ENCODE results near the gene ZW10. TPM values are rescaled to one million over a fixed set of nuclear protein-coding genes. Genes with fewer than 3 reads are reported as not detected.

ZW10 gene
- total and polyA plus RNA-seq, 2 of the 13 experiments (the other 11 are each of a cell fraction or from before 2014, with no cell fraction given), result 5.8 to 31.3 TPM

DNA sequence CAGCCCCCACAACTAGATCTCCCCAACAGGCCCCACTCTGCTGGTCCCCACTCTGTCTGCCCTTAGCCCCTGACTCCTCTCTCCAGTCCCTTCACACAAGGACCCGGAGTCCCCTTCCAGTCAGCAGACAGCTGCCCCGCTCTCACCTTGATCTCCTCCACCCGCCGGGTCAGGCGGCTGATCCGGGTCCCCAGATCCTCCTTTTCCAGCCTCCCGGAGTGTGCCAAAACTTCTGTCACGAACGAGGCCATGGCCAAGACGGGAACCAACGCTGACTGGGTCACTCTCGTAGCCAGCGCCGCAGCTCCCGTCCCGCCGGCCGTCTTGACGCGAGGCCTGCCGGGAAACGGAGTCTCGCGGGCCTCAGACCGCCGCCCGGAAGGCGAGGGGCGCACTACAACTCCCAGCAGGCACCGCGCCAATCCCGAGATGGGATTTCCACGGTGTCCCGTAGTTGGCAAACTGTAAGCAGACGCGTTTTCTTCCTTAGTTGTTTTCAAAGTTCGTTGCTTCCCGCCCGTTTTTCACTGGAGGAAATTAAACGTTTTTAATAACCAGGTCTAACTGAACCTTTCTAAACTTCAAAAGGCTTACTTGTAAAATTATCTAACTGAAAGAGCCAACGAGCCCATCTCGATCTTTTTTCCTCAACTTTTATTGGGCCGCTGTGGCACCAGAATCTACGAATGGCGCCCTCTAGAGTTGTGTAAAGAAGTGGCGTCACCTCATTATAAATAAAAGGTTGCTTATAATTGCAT is at the start of gene ZW10 (continued):
- TF ChIP-seq, protein P1, sequence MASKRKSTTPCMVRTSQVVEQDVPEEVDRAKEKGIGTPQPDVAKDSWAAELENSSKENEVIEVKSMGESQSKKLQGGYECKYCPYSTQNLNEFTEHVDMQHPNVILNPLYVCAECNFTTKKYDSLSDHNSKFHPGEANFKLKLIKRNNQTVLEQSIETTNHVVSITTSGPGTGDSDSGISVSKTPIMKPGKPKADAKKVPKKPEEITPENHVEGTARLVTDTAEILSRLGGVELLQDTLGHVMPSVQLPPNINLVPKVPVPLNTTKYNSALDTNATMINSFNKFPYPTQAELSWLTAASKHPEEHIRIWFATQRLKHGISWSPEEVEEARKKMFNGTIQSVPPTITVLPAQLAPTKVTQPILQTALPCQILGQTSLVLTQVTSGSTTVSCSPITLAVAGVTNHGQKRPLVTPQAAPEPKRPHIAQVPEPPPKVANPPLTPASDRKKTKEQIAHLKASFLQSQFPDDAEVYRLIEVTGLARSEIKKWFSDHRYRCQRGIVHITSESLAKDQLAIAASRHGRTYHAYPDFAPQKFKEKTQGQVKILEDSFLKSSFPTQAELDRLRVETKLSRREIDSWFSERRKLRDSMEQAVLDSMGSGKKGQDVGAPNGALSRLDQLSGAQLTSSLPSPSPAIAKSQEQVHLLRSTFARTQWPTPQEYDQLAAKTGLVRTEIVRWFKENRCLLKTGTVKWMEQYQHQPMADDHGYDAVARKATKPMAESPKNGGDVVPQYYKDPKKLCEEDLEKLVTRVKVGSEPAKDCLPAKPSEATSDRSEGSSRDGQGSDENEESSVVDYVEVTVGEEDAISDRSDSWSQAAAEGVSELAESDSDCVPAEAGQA (IDR thresholded peaks at IDR 0.05; ENCODE audit: low read depth), result 0 out of 2 replicates have a peak, but pooled peaks have one; percentile 50
- TF ChIP-seq, protein P1 (CRISPR knock-in tag; IDR thresholded peaks at IDR 0.05; ENCODE audit: borderline replicate concordance), result peak; percentile 51; the same call in 1 of the 2 replicates
- TF ChIP-seq IKZF1 (IDR thresholded peaks at IDR 0.05) (no peak), SOX6 (IDR thresholded peaks at IDR 0.05) (no peak), SOX6 (CRISPR knock-in tag; IDR thresholded peaks at IDR 0.05) (peak; percentile 47; the same call in 1 of the 2 replicates), ZNF691 (CRISPR knock-in tag; IDR thresholded peaks at IDR 0.05; ENCODE audit: borderline replicate concordance, low read depth) (peak; percentile 53; the same call in 1 of the 2 replicates), ZNF292 (CRISPR knock-in tag; IDR thresholded peaks at IDR 0.05; ENCODE audit: borderline replicate concordance, low read depth) (peak; percentile 80; the same call in 1 of the 2 replicates), ZNF891 (CRISPR knock-in tag; IDR thresholded peaks at IDR 0.05) (peak; percentile 79), ZNF547 (CRISPR knock-in tag; IDR thresholded peaks at IDR 0.05) (no peak), EEA1 (CRISPR knock-in tag; IDR thresholded peaks at IDR 0.05; ENCODE audit: borderline replicate concordance) (no peak), GZF1 (CRISPR knock-in tag; IDR thresholded peaks at IDR 0.05) (no peak), ATF6 (CRISPR knock-in tag; conservative IDR thresholded peaks at IDR 0.05) (peak; percentile 62; the same call in 1 of the 2 replicates)
- TF ChIP-seq, protein P2, sequence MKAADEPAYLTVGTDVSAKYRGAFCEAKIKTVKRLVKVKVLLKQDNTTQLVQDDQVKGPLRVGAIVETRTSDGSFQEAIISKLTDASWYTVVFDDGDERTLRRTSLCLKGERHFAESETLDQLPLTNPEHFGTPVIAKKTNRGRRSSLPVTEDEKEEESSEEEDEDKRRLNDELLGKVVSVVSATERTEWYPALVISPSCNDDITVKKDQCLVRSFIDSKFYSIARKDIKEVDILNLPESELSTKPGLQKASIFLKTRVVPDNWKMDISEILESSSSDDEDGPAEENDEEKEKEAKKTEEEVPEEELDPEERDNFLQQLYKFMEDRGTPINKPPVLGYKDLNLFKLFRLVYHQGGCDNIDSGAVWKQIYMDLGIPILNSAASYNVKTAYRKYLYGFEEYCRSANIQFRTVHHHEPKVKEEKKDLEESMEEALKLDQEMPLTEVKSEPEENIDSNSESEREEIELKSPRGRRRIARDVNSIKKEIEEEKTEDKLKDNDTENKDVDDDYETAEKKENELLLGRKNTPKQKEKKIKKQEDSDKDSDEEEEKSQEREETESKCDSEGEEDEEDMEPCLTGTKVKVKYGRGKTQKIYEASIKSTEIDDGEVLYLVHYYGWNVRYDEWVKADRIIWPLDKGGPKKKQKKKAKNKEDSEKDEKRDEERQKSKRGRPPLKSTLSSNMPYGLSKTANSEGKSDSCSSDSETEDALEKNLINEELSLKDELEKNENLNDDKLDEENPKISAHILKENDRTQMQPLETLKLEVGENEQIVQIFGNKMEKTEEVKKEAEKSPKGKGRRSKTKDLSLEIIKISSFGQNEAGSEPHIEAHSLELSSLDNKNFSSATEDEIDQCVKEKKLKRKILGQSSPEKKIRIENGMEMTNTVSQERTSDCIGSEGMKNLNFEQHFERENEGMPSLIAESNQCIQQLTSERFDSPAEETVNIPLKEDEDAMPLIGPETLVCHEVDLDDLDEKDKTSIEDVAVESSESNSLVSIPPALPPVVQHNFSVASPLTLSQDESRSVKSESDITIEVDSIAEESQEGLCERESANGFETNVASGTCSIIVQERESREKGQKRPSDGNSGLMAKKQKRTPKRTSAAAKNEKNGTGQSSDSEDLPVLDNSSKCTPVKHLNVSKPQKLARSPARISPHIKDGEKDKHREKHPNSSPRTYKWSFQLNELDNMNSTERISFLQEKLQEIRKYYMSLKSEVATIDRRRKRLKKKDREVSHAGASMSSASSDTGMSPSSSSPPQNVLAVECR (CRISPR knock-in tag; IDR thresholded peaks at IDR 0.05; ENCODE audit: borderline replicate concordance), result peak; percentile 88; the same call in 1 of the 2 replicates
- TF ChIP-seq, protein P3, sequence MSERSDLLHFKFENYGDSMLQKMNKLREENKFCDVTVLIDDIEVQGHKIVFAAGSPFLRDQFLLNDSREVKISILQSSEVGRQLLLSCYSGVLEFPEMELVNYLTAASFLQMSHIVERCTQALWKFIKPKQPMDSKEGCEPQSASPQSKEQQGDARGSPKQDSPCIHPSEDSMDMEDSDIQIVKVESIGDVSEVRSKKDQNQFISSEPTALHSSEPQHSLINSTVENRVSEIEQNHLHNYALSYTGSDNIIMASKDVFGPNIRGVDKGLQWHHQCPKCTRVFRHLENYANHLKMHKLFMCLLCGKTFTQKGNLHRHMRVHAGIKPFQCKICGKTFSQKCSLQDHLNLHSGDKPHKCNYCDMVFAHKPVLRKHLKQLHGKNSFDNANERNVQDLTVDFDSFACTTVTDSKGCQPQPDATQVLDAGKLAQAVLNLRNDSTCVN (CRISPR knock-in tag; IDR thresholded peaks at IDR 0.05; ENCODE audit: borderline replicate concordance), result no peak

Data from HepG2 (cell line).